Raji (cell line): ENCODE measurements around the gene LRRC8B.

ENCODE experiments used
- POLR2A ChIP-seq: IDR thresholded peaks from 2 replicates; pipeline ENCODE4 v1.6.1; 2011; ENCODE audit warnings: low read depth, low read length, control low read depth; ENCODE audit not compliant: insufficient read depth

The LRRC8B gene

DNA sequence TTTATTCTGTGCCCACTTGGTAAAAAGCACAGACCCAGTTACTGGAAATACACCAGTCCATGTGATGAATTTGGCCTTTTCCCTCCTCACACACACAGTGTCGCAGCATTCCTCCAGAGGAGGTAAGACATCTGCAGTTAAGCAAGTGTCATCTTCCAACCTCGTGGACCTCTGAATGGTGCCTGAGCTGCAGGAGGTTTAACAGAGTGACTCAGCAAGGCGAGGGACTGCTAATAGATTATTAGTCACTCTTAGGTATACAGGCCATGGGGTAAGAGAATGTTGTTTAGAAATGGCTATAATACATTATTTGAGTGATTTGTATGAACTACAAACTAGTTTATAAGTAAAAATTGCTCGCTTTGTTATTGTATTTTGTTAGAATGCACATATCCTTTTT, 8.6 kb upstream of the LRRC8B start:
- no peak for TF ChIP-seq POLR2A

DNA sequence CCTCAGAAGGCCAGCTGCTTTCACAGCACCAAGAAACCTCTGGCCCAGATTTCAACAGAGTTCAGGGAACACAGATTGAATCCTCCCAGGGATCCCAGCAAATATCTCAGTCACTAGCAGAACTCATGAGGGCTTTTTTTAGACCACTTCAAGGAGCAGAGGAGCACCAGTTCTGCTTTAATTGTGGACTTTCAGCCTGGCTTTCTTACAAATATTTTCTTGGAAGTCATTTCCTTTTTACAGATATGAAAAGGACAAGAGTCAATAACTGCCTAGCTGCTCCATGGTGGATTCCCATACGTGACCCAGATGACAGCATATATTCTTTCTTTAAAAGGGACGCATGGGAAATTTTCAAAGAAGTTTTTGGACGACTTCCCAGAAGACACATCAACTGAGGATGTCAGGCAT, 6.4 kb upstream of the LRRC8B start:
- TF ChIP-seq POLR2A, result no peak

DNA sequence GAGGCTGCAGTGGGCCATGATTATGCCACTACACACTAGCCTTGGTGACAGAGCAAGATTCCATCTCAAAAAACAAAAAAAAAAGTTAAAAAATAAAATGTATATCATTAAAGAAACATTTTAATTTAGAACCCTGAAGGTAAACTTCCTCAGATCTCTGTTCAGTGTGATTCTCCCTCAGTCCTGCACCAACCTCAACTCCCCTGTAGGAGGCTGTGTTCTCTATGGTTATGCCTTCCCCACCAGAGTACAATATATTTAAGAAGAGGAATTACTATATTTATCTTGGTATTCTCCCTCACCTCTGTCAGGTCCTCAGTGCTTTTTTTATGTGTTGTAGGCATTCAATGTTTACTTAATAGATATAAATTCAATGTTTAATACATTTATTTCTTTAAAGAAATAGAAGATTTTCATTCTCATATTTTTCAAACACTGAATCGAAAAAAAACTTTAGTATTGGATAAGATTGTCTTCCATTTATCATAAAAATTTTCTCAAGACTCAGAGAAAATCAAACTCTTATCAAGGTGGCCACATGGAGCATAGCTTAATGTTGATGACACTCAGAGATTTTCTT, 4.8 kb upstream of the LRRC8B start:
- TF ChIP-seq POLR2A, result no peak

DNA sequence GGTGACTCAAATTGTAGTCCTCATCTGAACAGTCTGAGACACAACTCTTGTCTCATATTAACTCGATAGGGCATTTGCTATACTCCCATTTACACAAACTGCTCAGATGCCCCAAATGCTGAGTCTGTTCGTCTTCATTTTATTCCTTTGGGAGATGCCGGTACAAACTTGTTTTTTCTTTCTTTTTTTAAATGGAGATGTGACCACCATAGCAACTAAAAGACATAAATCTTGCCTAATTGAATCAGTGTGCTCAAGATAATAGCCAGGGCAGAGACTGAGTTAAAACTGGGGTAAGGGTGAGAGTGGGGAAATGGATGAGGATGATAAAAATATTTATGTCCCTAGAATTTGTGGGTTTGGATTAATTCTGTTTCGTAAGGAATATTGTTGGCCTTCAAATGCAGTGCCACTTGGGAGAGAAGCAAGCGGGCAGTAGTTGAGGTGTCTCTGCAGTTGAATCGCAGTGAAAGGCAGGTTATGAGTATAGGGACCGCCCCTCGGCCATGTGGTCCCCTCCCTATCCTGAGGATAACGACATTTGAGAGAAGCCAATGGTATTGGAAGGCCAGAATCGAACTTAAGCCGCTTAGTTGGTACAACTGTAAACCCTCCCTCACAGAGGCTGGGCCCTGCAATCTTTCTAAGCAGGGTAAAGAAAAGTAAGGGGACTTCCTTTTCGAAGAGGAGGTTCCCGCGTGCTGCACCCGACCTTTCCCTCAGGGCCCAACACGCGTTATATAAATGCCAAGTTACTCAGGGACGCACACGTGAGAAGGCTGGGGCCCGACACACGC, 859 bp upstream of the LRRC8B start:
- no peak for TF ChIP-seq POLR2A

DNA sequence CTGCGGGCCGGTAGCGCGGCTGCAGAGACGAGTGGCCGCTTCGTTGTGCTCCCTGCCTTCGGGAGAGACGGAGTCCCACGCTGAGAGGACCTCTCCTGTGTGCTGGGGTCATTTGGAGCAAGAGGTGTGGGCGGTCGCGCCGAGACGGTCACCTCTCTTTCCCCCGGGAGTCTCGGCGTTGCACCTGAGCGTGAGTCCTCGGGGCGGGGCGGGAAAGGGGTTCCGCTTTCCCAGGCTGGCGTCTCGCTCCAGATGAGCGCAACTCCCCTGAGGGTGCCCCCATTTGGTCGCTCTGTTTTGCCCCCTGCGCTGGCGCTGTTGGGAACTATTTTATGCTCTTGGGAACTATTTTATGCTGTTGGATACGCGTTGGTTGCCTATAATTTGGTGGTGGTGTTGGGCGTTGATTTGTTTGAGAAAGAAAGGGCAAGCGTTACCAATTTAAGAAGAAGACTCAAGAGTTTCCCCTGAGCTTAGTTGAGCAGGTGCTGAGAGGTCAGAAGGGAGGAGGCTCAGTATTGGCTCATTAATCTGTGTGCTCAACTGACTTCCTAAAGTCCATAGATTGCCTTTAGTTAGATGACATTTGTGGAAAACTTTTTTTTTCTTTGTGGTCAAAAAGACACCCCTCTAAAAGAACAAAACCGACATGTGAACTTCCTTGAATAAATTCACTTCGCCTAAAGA, 683 bp downstream of the LRRC8B start:
- no peak; the same call in 1 of the 2 replicates for TF ChIP-seq POLR2A

DNA sequence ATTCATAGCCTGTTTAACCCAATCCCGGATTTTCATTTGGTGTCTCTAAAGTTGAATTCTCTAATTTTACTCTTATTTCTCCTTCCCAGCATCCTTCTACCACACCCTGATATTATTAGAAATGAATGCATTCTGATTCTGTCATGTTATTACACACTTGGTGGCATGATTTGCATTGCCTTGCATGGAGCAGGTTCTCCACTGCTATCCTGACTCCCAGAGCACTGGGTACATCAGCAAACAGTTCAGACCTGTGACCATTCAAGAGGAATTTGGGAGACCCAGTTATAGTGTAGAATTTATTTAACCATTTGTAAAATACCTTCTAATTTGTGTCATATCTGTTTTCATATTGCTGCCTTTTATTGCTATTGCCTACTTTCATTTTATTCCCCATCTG, 2.6 kb downstream of the LRRC8B start:
- no peak for TF ChIP-seq POLR2A

DNA sequence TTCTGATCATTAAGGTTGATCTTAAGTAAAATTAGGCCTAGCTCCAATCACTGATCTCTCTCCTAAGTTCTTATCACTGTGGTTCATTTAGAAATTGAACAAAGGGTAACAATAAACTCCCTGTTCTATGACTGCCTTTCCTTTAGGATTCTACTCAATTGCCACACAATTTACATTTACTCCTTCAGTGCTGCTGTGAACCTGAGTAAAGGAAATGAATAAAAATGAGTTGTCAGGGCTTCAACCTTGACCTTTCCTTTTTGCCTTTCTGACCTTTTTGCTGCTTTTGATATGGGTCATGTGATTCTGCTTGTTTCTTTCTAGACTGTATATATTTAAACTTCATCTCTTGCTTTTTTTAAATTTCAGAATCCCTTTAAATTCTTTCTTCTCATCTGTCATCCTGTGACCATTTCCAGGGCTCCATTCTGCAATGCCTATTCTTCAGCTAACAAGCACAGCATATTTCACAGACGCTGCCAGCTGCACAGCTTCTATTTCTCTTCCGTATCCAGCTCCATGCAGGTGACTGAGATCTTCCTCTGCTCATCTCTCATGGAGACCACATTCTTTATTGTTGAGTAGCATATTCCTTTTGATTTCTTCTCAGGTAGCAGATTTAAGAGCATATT, 3.2 kb downstream of the LRRC8B start:
- no peak for TF ChIP-seq POLR2A

DNA sequence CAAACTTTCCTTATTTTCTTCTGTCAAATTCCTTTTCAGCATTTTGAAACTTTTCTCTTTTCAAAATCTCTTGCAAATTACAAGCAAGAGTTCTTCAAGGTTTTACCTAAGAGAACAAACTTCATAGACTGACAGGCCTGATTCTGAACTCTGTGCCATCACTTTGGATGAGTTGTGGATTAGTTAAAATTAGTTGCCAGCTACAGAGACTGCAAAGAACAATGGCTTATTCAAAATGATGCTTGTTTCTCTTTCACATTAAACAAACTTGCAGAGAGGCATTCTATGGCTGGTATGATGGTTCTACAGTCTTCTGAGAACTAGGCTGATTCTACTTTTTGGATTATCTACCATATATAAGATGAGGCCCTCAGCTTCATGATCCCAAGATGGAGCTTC, 3.8 kb downstream of the LRRC8B start:
- no peak for TF ChIP-seq POLR2A

DNA sequence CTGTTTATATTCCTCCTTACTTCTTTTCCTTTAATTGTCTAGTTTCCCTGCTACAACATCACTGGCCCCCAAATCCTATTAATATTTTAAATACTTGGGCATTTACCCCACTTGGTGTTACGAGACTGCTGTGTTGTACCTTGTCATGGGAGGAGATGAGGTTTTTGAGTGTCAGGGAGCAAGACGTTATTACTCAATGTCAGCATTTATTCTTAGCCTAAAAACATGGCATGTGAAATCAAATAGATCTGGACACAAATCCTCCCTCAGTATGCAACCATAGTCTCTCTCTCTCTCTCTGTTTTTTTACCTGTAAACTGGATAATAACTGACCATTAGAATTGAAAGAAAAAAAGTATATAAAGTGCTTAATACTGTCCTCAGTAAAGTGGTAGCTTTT, 4.6 kb downstream of the LRRC8B start:
- TF ChIP-seq POLR2A, result no peak

DNA sequence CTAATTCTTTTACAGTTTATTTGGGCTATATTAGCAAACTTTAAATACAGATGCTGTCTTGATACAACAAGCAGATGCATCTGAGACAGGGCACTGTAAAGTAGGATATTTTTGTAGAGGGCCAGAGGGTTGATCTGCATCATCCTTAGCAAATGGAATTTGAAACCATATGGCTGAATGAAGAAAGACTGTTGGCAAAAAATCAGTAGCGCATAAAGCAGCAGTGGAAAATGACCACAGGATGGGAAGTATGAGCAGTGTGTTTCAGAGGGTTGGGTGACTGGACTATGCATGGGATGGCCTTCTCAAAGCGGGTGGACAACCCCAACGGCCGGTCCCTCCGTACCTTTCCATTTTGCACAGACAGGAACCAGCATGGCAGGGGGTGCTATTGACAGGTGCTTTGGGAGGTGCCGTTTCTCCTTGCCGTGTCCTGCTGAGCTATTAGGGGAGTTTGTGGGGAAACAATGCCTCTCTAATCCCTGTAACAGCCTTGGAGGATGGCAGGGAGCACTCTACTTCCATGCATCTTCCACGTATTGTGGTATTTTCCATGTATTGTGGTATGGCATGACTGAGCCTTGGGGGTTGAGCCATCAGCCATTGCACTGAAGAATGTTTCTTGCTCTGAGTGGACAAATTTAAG, 5.9 kb downstream of the LRRC8B start:
- no peak for TF ChIP-seq POLR2A

DNA sequence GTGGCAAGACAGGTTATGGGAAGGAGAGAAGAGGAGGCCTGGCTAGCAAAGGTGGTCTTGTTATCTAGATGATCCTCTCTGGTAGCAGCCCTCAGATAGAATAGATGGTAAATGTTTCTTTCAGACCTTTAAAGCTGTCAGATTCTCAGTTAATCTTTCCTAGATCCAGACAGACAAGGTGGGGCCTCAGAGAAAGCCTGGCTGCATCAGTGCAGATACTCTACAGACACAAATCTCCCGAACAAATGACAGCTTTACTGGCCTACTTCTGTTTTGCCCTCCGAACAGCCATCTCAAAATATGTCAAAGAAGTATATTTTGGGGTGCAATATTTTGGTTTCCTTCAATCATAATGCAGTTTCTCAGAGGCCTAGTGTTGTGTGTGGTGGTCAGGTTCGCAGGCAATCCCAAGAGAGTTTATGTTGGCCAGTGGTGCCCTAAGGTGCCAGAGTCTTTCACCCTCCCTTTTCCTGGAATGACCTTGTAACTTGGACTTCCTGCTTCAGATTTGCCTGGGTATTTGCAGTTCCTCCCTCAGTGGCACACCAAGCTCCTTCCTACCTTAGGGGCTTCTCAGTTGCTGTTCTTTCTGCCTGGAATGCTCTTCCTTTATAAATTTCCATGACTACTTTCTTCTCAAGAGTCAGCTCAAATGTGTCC, 7.0 kb downstream of the LRRC8B start:
- TF ChIP-seq POLR2A, result no peak

DNA sequence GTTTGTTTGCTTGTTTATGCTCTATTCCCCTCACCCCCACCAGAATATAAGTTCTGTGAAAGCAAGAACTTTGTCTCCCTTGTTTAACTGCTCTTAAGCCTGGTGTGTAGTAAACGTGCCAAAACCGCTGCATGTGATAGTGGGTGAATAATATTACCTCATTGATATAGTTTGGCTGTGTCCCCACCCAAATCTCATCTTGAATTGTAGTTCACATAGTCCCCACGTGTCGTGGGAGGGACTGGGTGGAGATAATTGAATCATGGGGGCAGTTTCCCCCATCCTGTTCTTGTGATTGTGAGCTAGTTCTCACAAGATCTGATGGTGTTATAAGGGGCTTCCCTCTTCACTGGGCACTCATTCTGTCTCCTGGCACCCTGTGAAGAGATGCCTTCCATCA, 7.6 kb downstream of the LRRC8B start:
- TF ChIP-seq POLR2A, result no peak

DNA sequence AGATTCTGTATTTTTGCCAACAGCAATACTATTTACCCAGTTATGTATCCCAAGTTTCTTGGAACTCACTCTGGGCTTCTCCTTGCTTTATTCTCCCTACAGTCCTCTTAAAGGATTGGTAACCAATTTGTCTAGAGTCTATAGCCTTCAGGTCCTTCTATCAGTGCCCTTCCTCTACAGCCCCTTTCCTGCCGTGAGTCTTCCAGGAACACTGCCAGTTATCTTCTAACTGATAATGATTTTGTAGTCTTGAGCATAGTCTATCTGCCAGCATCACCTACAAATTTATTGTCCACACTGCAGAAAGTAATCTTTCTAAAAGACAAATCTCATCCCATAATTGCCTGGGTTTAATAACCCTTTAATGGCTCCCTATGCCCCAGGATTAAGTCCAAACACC, 8.2 kb downstream of the LRRC8B start:
- TF ChIP-seq POLR2A, result no peak

DNA sequence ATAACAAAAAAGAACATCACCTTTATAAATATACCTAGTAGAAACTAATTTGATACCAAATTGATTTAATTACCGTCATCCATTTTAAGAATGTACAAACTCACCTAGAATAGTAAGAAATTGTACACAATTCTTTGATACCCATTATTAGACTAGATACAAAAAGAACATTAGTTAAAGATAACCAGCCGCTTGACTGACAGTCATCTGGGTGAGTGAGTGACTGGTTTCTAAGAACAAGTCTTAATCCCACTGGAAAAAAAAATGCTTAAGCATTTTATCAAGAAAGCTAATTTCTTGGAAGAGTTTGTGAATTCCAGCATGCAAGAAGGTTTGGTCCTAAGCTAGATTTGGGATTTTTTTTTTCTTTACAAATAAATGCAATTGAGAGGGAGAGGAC, 10.9 kb downstream of the LRRC8B start:
- no peak for TF ChIP-seq POLR2A
